Fibroblast of skin of back (primary cell): ENCODE results near the gene PPP1R37.
A peak's percentile ranks its signal among the peaks of the same experiment; 100 is the strongest.
"Not testable (repeated sequence)": the region's sequence is repeated elsewhere in the genome, so short reads cannot be mapped to it uniquely, and the experiment has no call there.

Experiments
- DNase-seq: peaks from one replicate; pipeline ENCODE4 v3.0.0-alpha.2; 2013

Gene PPP1R37

GRCh38 chr19:45096700-45097099 is 3.7 kb downstream of the PPP1R37 start:
- no peak for DNase-seq

DNA sequence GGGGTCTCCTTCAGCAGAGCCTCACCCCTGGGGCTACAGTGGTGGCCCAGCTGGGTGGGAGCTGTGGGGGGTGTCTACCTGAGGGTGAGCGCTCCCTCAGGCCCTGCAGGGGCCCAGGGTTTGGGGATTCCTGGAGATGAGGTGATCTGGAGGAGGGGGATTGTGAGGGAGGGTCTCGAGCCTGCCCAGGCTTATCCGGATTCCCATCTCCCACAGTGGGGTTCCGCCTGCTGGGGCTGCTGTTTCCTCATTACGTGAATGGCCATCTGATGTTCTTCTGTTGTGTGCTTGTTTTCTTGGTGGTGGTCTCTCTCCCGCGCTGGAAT is 4.4 kb downstream of the PPP1R37 start:
- no peak for DNase-seq

DNA sequence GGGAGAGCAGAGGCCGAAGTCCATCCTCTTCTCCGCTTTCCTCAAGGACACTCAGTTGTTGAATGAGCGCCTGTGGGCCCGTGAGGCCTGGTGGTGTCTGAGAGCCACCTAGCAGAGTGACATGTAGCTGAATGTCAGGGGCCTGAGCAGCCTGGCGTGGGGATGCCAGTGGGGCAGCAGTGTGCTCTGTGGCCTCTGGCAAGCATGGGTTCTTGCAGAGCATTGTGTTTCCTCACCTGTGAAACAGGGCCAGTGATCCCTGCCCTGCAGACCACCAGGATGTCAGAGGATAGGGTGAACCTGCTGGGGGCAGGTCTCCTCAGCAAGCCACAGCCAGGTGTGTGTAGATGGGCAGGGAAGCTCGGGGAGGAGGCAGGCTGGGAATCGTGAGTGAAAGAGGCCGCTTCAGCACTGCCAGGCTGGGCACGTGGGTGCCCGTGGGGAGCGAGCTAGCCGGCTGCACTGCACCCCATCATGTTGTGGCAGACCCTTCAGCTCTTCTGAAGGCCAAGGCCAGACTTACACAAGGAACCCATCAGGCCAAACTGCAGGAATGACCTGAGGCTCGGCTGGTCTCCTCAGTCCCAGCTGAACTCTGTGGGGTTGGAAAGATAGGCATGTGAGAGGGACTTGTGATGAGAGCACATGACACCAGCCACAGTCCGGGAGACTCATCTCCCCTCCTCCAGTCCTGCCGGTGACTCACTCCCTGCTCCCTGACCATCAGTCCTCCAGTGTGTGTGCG is 5.0 kb downstream of the PPP1R37 start:
- peak; percentile 93 for DNase-seq

GRCh38 chr19:45098521-45099466 is 5.8 kb downstream of the PPP1R37 start:
- DNase-seq: no peak

- no peak for DNase-seq
Measured at GRCh38 chr19:45099467-45100191, 6.7 kb downstream of the PPP1R37 start.

- no peak for DNase-seq
Measured at GRCh38 chr19:45100201-45100600, 7.2 kb downstream of the PPP1R37 start.

GRCh38 chr19:45100846-45101252 is 7.9 kb downstream of the PPP1R37 start:
- peak; percentile 13 for DNase-seq

GRCh38 chr19:45101806-45102205 is 8.8 kb downstream of the PPP1R37 start:
- DNase-seq: no peak

- DNase-seq: no peak
Measured at GRCh38 chr19:45102481-45102880, 9.5 kb downstream of the PPP1R37 start.

GRCh38 chr19:45103156-45103507 is 10.2 kb downstream of the PPP1R37 start:
- peak; percentile 15 for DNase-seq

- no peak for DNase-seq
Measured at GRCh38 chr19:45103508-45104319, 10.7 kb downstream of the PPP1R37 start.

- DNase-seq: no peak
Measured at GRCh38 chr19:45104658-45105349, 11.8 kb downstream of the PPP1R37 start.

DNA sequence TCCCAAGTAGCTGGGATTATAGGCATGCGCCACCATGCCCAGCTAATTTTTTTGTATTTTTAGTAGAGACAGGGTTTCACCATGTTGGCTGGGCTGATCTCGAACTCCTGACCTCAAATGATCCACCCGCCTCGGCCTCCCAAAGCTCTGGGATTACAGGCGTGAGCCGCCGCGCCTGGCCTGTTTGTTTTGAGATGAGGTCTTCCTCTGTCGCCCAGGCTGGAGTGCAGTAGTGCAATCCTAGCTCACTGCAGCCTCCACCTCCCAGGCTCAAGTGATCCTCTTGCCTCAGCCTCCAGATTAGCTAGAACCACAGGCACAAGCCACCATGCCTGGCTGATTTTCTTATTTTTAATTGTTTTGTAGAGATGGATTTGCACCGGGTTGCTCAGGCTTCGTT is 13.4 kb downstream of the PPP1R37 start:
- DNase-seq: not testable (repeated sequence)

DNA sequence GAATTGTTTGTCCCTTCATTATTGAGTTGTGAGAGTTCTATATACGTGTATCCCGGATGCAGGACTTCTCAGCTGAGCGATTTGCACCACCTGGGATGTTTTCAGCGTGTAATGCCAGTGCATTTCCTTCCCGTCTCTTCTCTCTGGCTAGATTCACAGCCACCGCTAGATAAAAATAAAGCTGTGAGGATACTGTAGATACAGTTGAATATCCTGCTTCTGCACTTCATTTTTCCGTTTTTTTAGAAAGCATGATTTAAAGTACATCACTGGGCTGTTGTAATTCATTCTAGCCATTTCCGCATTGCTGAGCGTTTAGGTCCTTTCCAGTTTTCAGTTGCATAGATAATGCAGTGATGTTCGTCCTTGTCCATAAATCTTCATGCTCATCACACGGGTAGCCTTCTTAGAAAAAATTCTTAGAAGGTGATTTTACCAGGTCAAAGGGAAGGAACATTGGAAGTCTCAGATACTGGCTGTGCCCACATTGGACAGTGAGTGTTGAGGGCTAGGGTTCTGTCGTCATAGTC is 14.7 kb downstream of the PPP1R37 start:
- no peak for DNase-seq

GRCh38 chr19:45110851-45111266 is 17.9 kb downstream of the PPP1R37 start:
- DNase-seq: no peak

GRCh38 chr19:45112111-45112827 is 19.3 kb downstream of the PPP1R37 start:
- no peak for DNase-seq

DNA sequence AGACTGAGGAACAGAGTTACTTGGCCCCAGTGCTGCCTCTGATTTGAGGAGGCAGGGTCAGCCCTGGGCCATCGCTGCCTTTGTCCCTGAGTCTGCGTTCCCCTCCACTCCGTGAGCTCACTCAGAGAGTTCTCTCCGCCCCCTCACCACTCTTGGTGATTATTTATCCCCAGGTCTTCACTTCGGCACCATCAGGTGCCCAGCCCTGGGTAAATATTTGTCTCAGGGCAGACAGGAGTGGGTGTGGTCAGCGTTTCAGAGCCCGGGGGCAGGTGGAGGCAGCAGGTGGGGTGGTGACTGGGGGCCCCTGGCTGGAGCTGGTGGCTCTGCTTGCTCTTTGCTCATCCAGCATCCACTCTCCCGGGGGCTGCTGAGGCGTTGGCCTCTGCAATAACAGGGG is 20.6 kb downstream of the PPP1R37 start:
- no peak for DNase-seq

GRCh38 chr19:45114116-45114515 is 21.1 kb downstream of the PPP1R37 start:
- no peak for DNase-seq

DNA sequence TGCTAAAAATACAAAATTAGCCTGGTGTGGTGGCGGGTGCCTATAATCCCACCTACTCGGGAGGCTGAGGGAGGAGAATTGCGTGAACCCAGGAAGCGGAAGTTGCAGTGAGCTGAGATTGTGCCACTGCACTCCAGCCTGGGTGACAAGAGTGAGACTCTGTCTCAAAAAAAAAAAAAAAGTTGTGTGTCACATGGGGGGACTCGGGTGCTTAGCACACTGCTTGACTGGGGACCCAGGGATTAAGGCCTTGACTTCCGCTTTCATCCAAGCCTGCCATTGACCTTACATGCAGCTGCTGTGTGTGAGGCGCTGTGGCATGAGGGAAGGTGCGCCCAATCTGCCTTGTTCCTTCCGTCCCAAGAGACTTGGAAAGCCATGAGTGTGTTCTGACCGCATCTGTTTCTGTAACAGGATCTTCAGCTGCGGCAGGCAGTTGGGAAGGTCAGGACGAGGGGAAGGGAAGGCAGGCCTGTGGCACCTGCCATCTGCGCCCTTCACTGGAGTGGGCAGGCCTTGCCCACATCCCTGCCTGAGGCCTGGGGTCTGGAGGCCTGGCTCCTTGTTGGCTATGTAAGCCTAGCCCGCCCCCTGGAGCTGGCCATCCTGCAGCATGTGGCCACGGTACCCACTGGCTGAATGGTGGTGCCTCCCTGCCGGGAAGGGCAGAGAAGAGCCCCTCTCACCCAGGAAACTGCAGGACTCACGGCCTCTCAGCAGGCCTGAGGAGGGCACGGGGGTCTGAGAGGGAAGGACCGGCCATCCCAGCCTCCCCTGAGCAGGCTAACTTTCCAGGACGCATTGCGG is 23.0 kb downstream of the PPP1R37 start:
- DNase-seq: no peak

DNA sequence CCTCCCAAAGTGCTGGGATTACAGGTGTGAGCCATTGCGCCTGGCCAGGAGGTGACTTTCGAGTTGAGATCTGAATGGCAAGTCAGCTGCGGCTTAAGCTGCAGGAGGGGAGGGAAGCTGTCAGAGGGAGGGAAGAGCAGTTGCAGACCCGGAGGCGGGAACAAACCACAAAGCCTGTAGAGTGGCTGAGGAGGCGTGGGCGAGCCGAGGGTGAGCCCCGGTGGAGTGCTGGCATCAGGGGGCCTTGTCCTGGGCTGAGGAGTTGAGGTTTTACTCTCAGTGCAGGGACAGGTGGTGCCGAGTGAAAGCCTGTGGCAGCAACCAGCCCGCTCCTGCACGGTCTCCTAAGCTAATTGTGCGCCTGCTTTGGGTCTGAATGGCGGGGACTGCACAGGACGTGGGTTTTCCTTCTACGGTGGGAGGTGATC is 24.2 kb downstream of the PPP1R37 start:
- no peak for DNase-seq
